Ectodermal cell (in vitro differentiated cells): ENCODE measurements around the gene PI3.

Source experiments
- H3K27ac ChIP-seq: 2 replicates; pipeline ENCODE4 v1.7.0; 2013; ENCODE audit warnings: mild to moderate bottlenecking, low read depth, low read length; ENCODE audit not compliant: insufficient read depth, poor library complexity, severe bottlenecking
- H3K27me3 ChIP-seq: 2 replicates; pipeline ENCODE4 v1.7.0; 2013; ENCODE audit warnings: mild to moderate bottlenecking, low read length; ENCODE audit not compliant: insufficient read depth, control insufficient read depth, poor library complexity, severe bottlenecking
- H3K36me3 ChIP-seq: one replicate; pipeline ENCODE4 v1.7.0; 2013; ENCODE audit warnings: low read length; ENCODE audit not compliant: control insufficient read depth, insufficient read depth
- H3K4me1 ChIP-seq: one replicate; pipeline ENCODE4 v1.7.0; 2013; ENCODE audit warnings: low read length; ENCODE audit not compliant: control insufficient read depth, insufficient read depth
- H3K4me3 ChIP-seq: 2 replicates; pipeline ENCODE4 v1.7.0; 2013; ENCODE audit warnings: low read depth, low read length, control low read depth; ENCODE audit not compliant: insufficient read depth
- H3K9me3 ChIP-seq: 2 replicates; pipeline ENCODE4 v1.7.0; 2013; ENCODE audit warnings: mild to moderate bottlenecking, low read length, moderate library complexity; ENCODE audit not compliant: control insufficient read depth
- WGBS, 2 experiments: methylation state at CpG; one replicate each; pipeline ENCODE4 v1.1.7; 2013; ENCODE audit warnings: missing lambda C conversion rate in 2 of 2; 5-methylcytosine and 5-hydroxymethylcytosine counted together

PI3 gene

GRCh38 chr20:45183084-45183483 is 8.4 kb downstream of the PI3 start:
- Histone ChIP-seq H3K36me3 (no peaks in the 10 kb centered on the region), H3K4me1 (no peaks in the 10 kb centered on the region), H3K27me3 (no peaks in the 10 kb centered on the region), H3K9me3 (no peaks in the 10 kb centered on the region), H3K27ac (no peak overlapping the region), H3K4me3 (no peak overlapping the region)
- 86 to 94% methylated on average over 1 of the region's 2 CpGs for WGBS, 2 experiments

GRCh38 chr20:45187693-45188092 is 13.0 kb downstream of the PI3 start:
- Histone ChIP-seq H3K36me3 (no peaks in the 10 kb centered on the region), H3K4me1 (no peaks in the 10 kb centered on the region), H3K27ac (no peak overlapping the region), H3K27me3 (no peaks in the 10 kb centered on the region), H3K4me3 (no peak overlapping the region), H3K9me3 (no peaks in the 10 kb centered on the region)
- WGBS, 2 experiments: 82 to 91% methylated on average over 2 of the region's 2 CpGs

GRCh38 chr20:45189067-45189609 is 14.4 kb downstream of the PI3 start:
- no peaks in the 10 kb centered on the region for H3K4me1 ChIP-seq
- no peak overlapping the region for H3K4me3 ChIP-seq
- WGBS, 2 experiments: 92 to 98% methylated on average over 3 of the region's 3 CpGs
- H3K9me3 ChIP-seq: no peaks in the 10 kb centered on the region
- no peaks in the 10 kb centered on the region for H3K27me3 ChIP-seq
- H3K36me3 ChIP-seq: no peaks in the 10 kb centered on the region
- no peak overlapping the region for H3K27ac ChIP-seq

- Histone ChIP-seq H3K4me1 (no peaks in the 10 kb centered on the region), H3K27ac (no peak overlapping the region), H3K4me3 (no peak overlapping the region), H3K9me3 (no peaks in the 10 kb centered on the region), H3K27me3 (no peaks in the 10 kb centered on the region), H3K36me3 (no peaks in the 10 kb centered on the region)
- 95 to 96% methylated on average over 3 of the region's 3 CpGs for WGBS, 2 experiments
Measured at GRCh38 chr20:45189861-45190260, 15.2 kb downstream of the PI3 start.

GRCh38 chr20:45191926-45192325 is 17.2 kb downstream of the PI3 start:
- H3K4me3 ChIP-seq: no peak overlapping the region
- 93 to 94% methylated on average over 3 of the region's 3 CpGs for WGBS, 2 experiments
- H3K9me3 ChIP-seq: no peaks in the 10 kb centered on the region
- H3K27me3 ChIP-seq: no peaks in the 10 kb centered on the region
- no peaks in the 10 kb centered on the region for H3K4me1 ChIP-seq
- H3K27ac ChIP-seq: no peak overlapping the region
- H3K36me3 ChIP-seq: no peaks in the 10 kb centered on the region

- H3K27ac ChIP-seq: no peak overlapping the region
- H3K36me3 ChIP-seq: no peaks in the 10 kb centered on the region
- no peaks in the 10 kb centered on the region for H3K27me3 ChIP-seq
- H3K4me3 ChIP-seq: no peak overlapping the region
- no peaks in the 10 kb centered on the region for H3K9me3 ChIP-seq
- 94 to 100% methylated on average over 2 of the region's 2 CpGs for WGBS, 2 experiments
- no peaks in the 10 kb centered on the region for H3K4me1 ChIP-seq
Measured at GRCh38 chr20:45193331-45193730, 18.6 kb downstream of the PI3 start.

- Histone ChIP-seq H3K27ac (no peak within 1 kb of the TSS), H3K9me3 (no peaks in the 10 kb centered on the region)
- 77 to 86% methylated on average over 1 of the region's 1 CpG for WGBS, 2 experiments
Measured at GRCh38 chr20:45206725-45207124, 32.0 kb downstream of the PI3 start, which contains the start of gene SEMG1. Gene SEMG1, plus strand, starts transcription at chr20:45207033. Its CDS starts 21 bp downstream, at chr20:45207054.

GRCh38 chr20:45209924-45210323 is 35.2 kb downstream of the PI3 start:
- WGBS, 2 experiments: 88 to 90% methylated on average over 1 of the region's 1 CpG

More at GRCh38 chr20:45206725-45207124, 32.0 kb downstream of the PI3 start, which contains the start of gene SEMG1:
- Histone ChIP-seq H3K4me3 (no peak within 1 kb of the TSS), H3K27me3 (no peaks in the 10 kb centered on the region), H3K4me1 (no peaks in the 10 kb centered on the region), H3K36me3 (no peaks in the 10 kb centered on the region)

GRCh38 chr20:45211569-45212474 is 37.1 kb downstream of the PI3 start:
- Histone ChIP-seq H3K4me3 (no peak overlapping the region), H3K27me3 (no peaks in the 10 kb centered on the region), H3K27ac (no peak overlapping the region), H3K4me1 (no peaks in the 10 kb centered on the region), H3K36me3 (no peaks in the 10 kb centered on the region), H3K9me3 (no peaks in the 10 kb centered on the region)

More at GRCh38 chr20:45209924-45210323, 35.2 kb downstream of the PI3 start:
- Histone ChIP-seq H3K27ac (no peak overlapping the region), H3K36me3 (no peaks in the 10 kb centered on the region), H3K4me1 (no peaks in the 10 kb centered on the region), H3K27me3 (no peaks in the 10 kb centered on the region), H3K4me3 (no peak overlapping the region), H3K9me3 (no peaks in the 10 kb centered on the region)

GRCh38 chr20:45212836-45213235 is 38.1 kb downstream of the PI3 start:
- H3K27ac ChIP-seq: no peak overlapping the region
- no peaks in the 10 kb centered on the region for H3K4me1 ChIP-seq
- H3K4me3 ChIP-seq: no peak overlapping the region
- no peaks in the 10 kb centered on the region for H3K27me3 ChIP-seq
- no peaks in the 10 kb centered on the region for H3K36me3 ChIP-seq
- no peaks in the 10 kb centered on the region for H3K9me3 ChIP-seq
- 80 to 100% methylated on average over 1 to 2 of the region's 3 CpGs for WGBS, 2 experiments
